GM21717 (cell line): ENCODE measurements around the gene PRR27.
"Not testable (repeated sequence)": the region's sequence is repeated elsewhere in the genome, so short reads cannot be mapped to it uniquely, and the experiment has no call there.

Source experiments
- ATAC-seq: cut with Tn5 transposase; IDR thresholded peaks from one replicate; pipeline ENCODE4 v1.9.1; 2021; ENCODE audit warnings: mild to moderate bottlenecking, moderate library complexity; ENCODE audit not compliant: unreplicated experiment

PRR27 gene

DNA sequence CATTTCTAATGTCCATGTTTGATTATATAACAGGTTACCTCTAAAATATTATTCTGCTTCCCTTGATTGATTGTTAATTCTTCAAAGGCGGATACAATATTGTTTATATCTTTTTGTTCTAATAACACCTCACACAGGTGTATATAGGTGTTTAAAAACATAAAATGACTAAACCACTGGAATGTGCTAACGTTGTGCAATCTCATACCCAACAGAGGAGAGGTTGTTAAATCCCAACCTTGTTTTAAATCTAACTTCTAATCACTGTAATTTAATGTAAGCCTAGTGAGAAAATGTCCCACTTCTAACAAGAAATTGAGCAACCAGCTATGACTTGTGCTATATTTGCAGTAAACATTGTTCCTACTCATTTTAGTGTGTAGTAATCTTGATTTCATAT, 42.8 kb downstream of the PRR27 start:
- ATAC-seq, result no peak

DNA sequence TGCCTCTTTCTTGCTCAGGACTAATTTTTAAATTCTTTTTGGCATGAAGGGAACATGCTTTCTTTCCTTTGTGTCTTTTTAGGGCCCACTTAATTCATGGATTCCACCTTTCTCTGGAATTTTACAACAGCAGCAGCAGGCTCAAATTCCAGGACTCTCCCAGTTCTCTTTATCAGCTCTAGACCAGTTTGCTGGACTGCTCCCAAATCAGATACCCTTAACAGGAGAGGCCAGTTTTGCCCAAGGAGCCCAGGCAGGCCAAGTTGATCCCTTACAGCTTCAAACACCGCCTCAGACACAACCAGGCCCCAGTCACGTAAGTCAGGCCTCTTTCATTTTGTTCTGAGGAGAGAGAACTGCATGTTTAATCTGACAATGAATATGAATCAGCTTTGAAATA, 43.8 kb downstream of the PRR27 start:
- no peak for ATAC-seq

GRCh38 chr4:70203601-70204000, 49.6 kb downstream of the PRR27 start:
- no peak for ATAC-seq

- not testable (repeated sequence) for ATAC-seq
These were observed 58.7 kb downstream of the PRR27 start for GRCh38 chr4:70212752-70213151.
